GM12874 (cell line): Measurements from ENCODE around the gene UBTF.
A peak's percentile ranks its signal among the peaks of the same experiment; 100 is the strongest.

Source experiments
- CTCF ChIP-seq: IDR thresholded peaks from 2 replicates; pipeline ENCODE4 v1.5.1; 2011; ENCODE audit warnings: low read depth, mild to moderate bottlenecking, control low read depth, low read length, moderate library complexity; ENCODE audit not compliant: insufficient read depth

UBTF gene

GRCh38 chr17:44210342-44211192, 8.9 kb downstream of the UBTF start:
- TF ChIP-seq CTCF: peak; percentile 100

DNA sequence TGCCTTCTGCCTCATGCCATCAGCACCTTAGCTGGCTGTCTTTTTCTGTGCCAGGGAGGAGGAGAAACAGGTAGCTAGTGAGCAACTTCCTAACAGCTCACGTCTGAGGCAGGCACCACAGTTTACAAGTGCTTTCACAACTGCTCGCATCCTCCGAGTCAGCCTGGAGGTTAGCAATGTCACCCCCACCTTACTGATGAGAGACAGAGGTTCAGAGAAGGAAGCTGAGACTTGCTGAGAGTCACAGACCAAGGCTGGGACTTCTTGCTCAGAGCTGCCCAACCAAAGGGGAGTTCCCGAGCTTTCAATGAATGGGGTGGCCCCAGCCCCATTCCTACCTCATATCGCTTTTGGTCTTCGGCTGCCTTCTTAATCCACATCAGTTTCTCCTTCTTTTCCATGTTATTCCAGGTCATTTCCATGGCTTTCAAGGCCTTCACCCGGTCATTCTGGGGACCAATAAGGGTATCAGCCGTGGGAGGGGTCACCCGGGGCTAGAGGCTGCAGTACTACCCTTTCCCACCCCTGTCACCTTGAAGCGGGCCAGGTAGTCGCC, 9.6 kb downstream of the UBTF start:
- no peak for TF ChIP-seq CTCF

- TF ChIP-seq CTCF: no peak
Observed at GRCh38 chr17:44207743-44208142, 11.7 kb downstream of the UBTF start.

DNA sequence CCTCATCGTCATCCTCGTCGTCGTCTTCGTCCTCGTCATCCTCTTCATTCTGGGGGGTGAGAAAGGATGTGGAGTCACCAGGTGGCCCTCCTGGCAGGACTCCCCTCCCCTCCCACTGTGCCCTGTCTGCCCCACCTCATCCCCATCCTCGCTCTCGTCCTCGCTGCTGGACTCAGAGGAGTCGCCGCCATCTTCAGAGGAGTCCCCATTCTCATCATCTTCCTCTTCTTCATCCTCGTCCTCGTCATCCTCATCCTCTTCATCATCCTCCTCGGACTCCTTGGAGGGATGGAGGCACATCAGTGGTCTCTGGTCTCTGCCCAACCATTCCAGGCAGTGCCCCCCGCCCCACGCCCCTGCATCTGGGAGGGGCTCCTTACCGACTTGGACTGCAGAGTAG, 12.2 kb downstream of the UBTF start:
- TF ChIP-seq CTCF: no peak

DNA sequence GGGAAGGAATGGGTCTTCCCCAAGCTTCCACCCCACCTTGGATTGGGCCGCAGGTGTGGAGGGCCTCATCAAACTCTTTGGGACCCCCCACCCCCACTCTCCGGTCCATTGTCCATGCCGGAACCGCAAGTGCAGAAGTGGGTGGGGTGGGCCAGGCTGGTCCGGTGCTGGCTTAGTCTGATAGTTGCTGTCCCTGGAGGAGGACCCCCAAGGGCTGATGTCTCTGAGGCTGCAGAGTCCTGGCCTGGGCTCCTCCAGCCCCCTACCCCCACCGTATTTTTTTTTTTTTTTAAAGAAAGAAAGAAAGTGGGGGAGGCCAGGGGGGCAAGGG, 12.7 kb downstream of the UBTF start:
- TF ChIP-seq CTCF: no peak

- 0 out of 2 replicates have a peak, but pooled peaks have one; percentile 5 for TF ChIP-seq CTCF
Observed at GRCh38 chr17:44205962-44206824, 13.3 kb downstream of the UBTF start.

DNA sequence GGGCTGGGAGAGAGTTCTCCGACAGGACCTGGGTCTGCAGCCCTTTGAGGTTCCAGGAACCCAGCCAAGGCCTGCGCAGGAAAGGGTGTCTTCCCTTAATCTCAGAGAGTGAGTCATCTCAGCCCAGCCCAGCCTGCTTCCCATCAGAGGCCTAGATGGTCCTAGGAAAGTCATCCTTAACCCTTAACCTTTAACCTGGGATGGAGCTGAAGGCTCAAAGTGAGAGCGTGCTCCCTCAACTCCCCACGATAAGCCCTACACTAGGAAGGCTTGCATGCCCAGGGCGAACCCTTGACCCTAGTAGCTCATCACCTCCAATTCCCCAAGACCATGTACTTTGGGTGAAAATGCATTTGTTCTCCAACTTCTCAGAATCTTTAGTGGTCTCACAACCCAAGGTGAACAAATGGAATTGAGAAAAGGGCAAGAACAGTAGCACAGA, 15.0 kb downstream of the UBTF start:
- TF ChIP-seq CTCF: no peak
